GM23338 (cell line): ENCODE results near the gene CKS1B. TPM values are rescaled to one million over a fixed set of nuclear protein-coding genes. Genes with fewer than 3 reads are reported as not detected.

Experiments
- ATAC-seq: fragments of 200-7000 bp; cut with Tn5 transposase; 3 replicates; pipeline ENCODE4 v1.9.1; 2020
- DNase-seq: peaks from one replicate; pipeline ENCODE4 v3.0.0-alpha.2; 2015; ENCODE audit warnings: low spot score
- H2AFZ ChIP-seq: fragments of 200-600 bp; sonication (generic); 2 replicates; pipeline ENCODE4 v1.8.0; 2016; ENCODE audit warnings: antibody characterized with exemption, mild to moderate bottlenecking, moderate library complexity
- H3F3A ChIP-seq: fragments of 200-600 bp; sonication (generic); replicated peaks from 2 replicates; pipeline ENCODE4 v1.8.0; 2017; ENCODE audit warnings: antibody characterized with exemption, mixed run types, low read depth
- H3K27ac ChIP-seq: fragments of 200-600 bp; sonication (generic); 2 replicates; pipeline ENCODE4 v1.6.1; 2016; ENCODE audit warnings: low read depth
- H3K27me3 ChIP-seq: fragments of 200-600 bp; sonication (generic); 2 replicates; pipeline ENCODE4 v1.8.0; 2016; ENCODE audit warnings: mild to moderate bottlenecking, mixed run types, moderate library complexity; ENCODE audit not compliant: insufficient read depth
- H3K36me3 ChIP-seq: fragments of 200-600 bp; sonication (generic); 2 replicates; pipeline ENCODE4 v1.8.0; 2016; ENCODE audit warnings: mild to moderate bottlenecking; ENCODE audit not compliant: insufficient read depth
- H3K4me1 ChIP-seq: fragments of 200-600 bp; sonication (generic); 2 replicates; pipeline ENCODE4 v1.8.0; 2016; ENCODE audit warnings: mild to moderate bottlenecking, moderate library complexity; ENCODE audit not compliant: insufficient read depth
- H3K4me2 ChIP-seq: fragments of 200-600 bp; sonication (generic); 2 replicates; pipeline ENCODE4 v1.7.1; 2017; ENCODE audit warnings: mixed run types
- H3K4me3 ChIP-seq: fragments of 200-600 bp; sonication (generic); 2 replicates; pipeline ENCODE4 v1.6.1; 2016; ENCODE audit warnings: mixed run types
- H3K79me2 ChIP-seq: fragments of 200-600 bp; sonication (generic); replicated peaks from 2 replicates; pipeline ENCODE4 v1.8.0; 2017; ENCODE audit warnings: mild to moderate bottlenecking; ENCODE audit not compliant: insufficient read depth
- H3K9me2 ChIP-seq: fragments of 200-600 bp; sonication (generic); 2 replicates; pipeline ENCODE4 v1.8.0; 2017; ENCODE audit not compliant: insufficient read depth
- H4K20me1 ChIP-seq: fragments of 200-600 bp; sonication (generic); replicated peaks from 2 replicates; pipeline ENCODE4 v1.8.0; 2017; ENCODE audit warnings: mild to moderate bottlenecking; ENCODE audit not compliant: insufficient read depth
- H3K27ac Mint-ChIP-seq: 2 replicates; pipeline ENCODE4 v1.8.0; 2020; ENCODE audit warnings: inconsistent platforms, mild to moderate bottlenecking, moderate library complexity, mixed read lengths
- H3K27me3 Mint-ChIP-seq: 3 replicates; pipeline ENCODE4 v1.8.0; 2022; ENCODE audit warnings: low read depth, mild to moderate bottlenecking, moderate library complexity, mixed read lengths, inconsistent platforms; ENCODE audit not compliant: insufficient read depth, poor library complexity
- H3K36me3 Mint-ChIP-seq: 3 replicates; pipeline ENCODE4 v1.8.0; 2021; ENCODE audit warnings: low read depth, mild to moderate bottlenecking, inconsistent platforms, moderate library complexity, mixed read lengths
- H3K4me1 Mint-ChIP-seq: 3 replicates; pipeline ENCODE4 v1.8.0; 2020; ENCODE audit warnings: mild to moderate bottlenecking, inconsistent platforms, mixed read lengths
- H3K4me3 Mint-ChIP-seq: 3 replicates; pipeline ENCODE4 v1.8.0; 2021; ENCODE audit warnings: moderate library complexity, mild to moderate bottlenecking, inconsistent platforms, mixed read lengths
- H3K9me3 Mint-ChIP-seq: 3 replicates; pipeline ENCODE4 v1.8.0; 2020; ENCODE audit warnings: moderate library complexity, mild to moderate bottlenecking, inconsistent platforms, mixed read lengths
- CTCF ChIP-seq, 2 experiments: fragments of 200-600 bp in 1 of 2; sonication (generic) in 1 of 2; conservative IDR thresholded peaks; 2 replicates each; pipeline versions ENCODE4 v1.5.1 to v1.6.1; 2016 to 2017; ENCODE audit warnings: antibody characterized with exemption in 2 of 2, low read depth in 2 of 2, mild to moderate bottlenecking in 2 of 2, moderate library complexity in 1 of 2
- ETS1 ChIP-seq: IDR thresholded peaks from 2 replicates; pipeline ENCODE4 v1.6.1; 2016; ENCODE audit warnings: antibody characterized with exemption
- EZH2 ChIP-seq: fragments of 200-600 bp; sonication (generic); IDR thresholded peaks from one replicate; pipeline ENCODE4 v1.8.0; 2017; ENCODE audit warnings: antibody characterized with exemption, mild to moderate bottlenecking, low read depth; ENCODE audit not compliant: unreplicated experiment
- EZH2phosphoT487 ChIP-seq: fragments of 200-600 bp; sonication (generic); IDR thresholded peaks from one replicate; pipeline ENCODE4 v1.8.1; 2018; ENCODE audit warnings: antibody characterized with exemption; ENCODE audit not compliant: unreplicated experiment
- JUNB ChIP-seq: IDR thresholded peaks from one replicate; pipeline ENCODE4 v1.6.1; 2016; ENCODE audit warnings: antibody characterized with exemption; ENCODE audit not compliant: unreplicated experiment
- NANOG ChIP-seq: IDR thresholded peaks from 2 replicates; pipeline ENCODE4 v1.6.1; 2016; ENCODE audit warnings: antibody characterized with exemption, borderline replicate concordance
- POLR2AphosphoS5 ChIP-seq: IDR thresholded peaks from 2 replicates; pipeline ENCODE4 v1.6.1; 2016; ENCODE audit warnings: antibody characterized with exemption, low read depth
- STAT1 ChIP-seq: IDR thresholded peaks from one replicate; pipeline ENCODE4 v1.6.1; 2016; ENCODE audit warnings: antibody characterized with exemption; ENCODE audit not compliant: unreplicated experiment
- ZNF331 ChIP-seq: fragments of 250-450 bp; sonication (Bioruptor Pico); IDR thresholded peaks from 2 replicates; pipeline ENCODE4 v1.5.0; 2020; ENCODE audit warnings: low read depth, mild to moderate bottlenecking, moderate library complexity
- ZNF462 ChIP-seq: fragments of 250-450 bp; sonication (Bioruptor Pico); IDR thresholded peaks from 2 replicates; pipeline ENCODE4 v1.5.0; 2020; ENCODE audit warnings: mild to moderate bottlenecking, moderate library complexity
- polyA plus RNA-seq: library from polyadenylated mRNA; unstranded; fragments of >200 nt; fragmentation: Nextera tagmentation; extraction: Ambion mirVana; gene quantifications from 2 replicates; pipeline ENCODE4 v1.2.1, GENCODE V29; 2016
- total RNA-seq: library from RNA; depleted of rRNA; stranded (reverse); fragments of >200 nt; shearing (Covaris generic); gene quantifications from 2 replicates; pipeline ENCODE4 v1.2.3, GENCODE V29; 2014

Gene CKS1B
- total and polyA plus RNA-seq, 2 experiments from 2014 or later = 296 to 617 TPM

GRCh38 chr1:154940651-154941194, 33.8 kb upstream of the CKS1B start (continued):
- TF ChIP-seq NANOG (no peak), CTCF (conservative IDR thresholded peaks at IDR 0.05; ENCODE audit: low read depth in 2 of 2) (no peak)

- Mint-ChIP-seq H3K4me3 (no peak overlapping the region), H3K27me3 (peaks cover 27% of the 10 kb centered on the region), H3K4me1 (peaks cover 29% of the 10 kb centered on the region), H3K27ac (no peak overlapping the region; the same call in 1 of the 2 replicates), H3K36me3 (no peaks in the 10 kb centered on the region; the same call in 1 of the 3 replicates), H3K9me3 (peaks cover under 1% of the 10 kb centered on the region; the same call in 1 of the 3 replicates)
- H2AFZ ChIP-seq = no peak overlapping the region
- no peak for ATAC-seq
- H3K4me3 ChIP-seq = no peak overlapping the region
- peaks cover 14% of the 10 kb centered on the region for H3K4me1 ChIP-seq
- no peaks in the 10 kb centered on the region for H4K20me1 ChIP-seq
- H3F3A ChIP-seq = peaks cover 10% of the 10 kb centered on the region
- no peaks in the 10 kb centered on the region for H3K27me3 ChIP-seq
- no peak overlapping the region for H3K4me2 ChIP-seq
- peak; percentile 66 for DNase-seq
- H3K27ac ChIP-seq = no peak overlapping the region
- H3K9me2 ChIP-seq = no peaks in the 10 kb centered on the region
- H3K36me3 ChIP-seq = no peaks in the 10 kb centered on the region
- H3K79me2 ChIP-seq = no peaks in the 10 kb centered on the region
- no peak for TF ChIP-seq EZH2
- TF ChIP-seq EZH2phosphoT487 = no peak
- no peak for TF ChIP-seq CTCF (conservative IDR thresholded peaks at IDR 0.05; ENCODE audit: low read depth in 2 of 2)
- no peak for TF ChIP-seq JUNB
- no peak for TF ChIP-seq ZNF462 (CRISPR knock-in tag)
- TF ChIP-seq ZNF331 (CRISPR knock-in tag) = no peak
- no peak for TF ChIP-seq STAT1
- no peak for TF ChIP-seq POLR2AphosphoS5
- TF ChIP-seq ETS1 = no peak
- no peak for TF ChIP-seq NANOG
These were observed 33.0 kb upstream of the CKS1B start for GRCh38 chr1:154941333-154942013.
